ENCODE data around the gene SNX18. TPM values are rescaled to one million over a fixed set of nuclear protein-coding genes. Genes with fewer than 3 reads are reported as not detected.
A peak's percentile ranks its signal among the peaks of the same experiment; 100 is the strongest.

The SNX18 gene
- total RNA-seq, 1 donor from 2014 or later = 63.4 TPM

GRCh38 chr5:54525692-54526091 is 8.1 kb downstream of the SNX18 start:
- intact Hi-C loops (cut with micrococcal nuclease) = loop anchor here (2.0 kb wide), 1 partner anchor 15 kb away; no protein-coding TSS in a partner anchor
- ATAC-seq (ENCODE audit: low read depth) = no peak
- Mint-ChIP-seq H3K9me3 (no peaks in the 10 kb centered on the region), H3K27me3 (no peaks in the 10 kb centered on the region), H3K4me1 (peaks cover under 1% of the 10 kb centered on the region), H3K4me3 (peak overlapping the region; percentile 13), H3K36me3 (ENCODE audit: low read depth) (peaks cover 41% of the 10 kb centered on the region), H3K27ac (no peak overlapping the region)
- POLR2A ChIA-PET = no interaction called here
- no peak for TF ChIP-seq CTCF (IDR thresholded peaks at IDR 0.05)
- DNase-seq = no peak
- CTCF ChIA-PET = interaction anchor here (0.6 kb wide), 1 partner anchor 319 kb away, joined by 3 read pairs; no protein-coding TSS in a partner anchor

GRCh38 chr5:54526604-54527288 is 9.2 kb downstream of the SNX18 start:
- TF ChIP-seq CTCF (IDR thresholded peaks at IDR 0.05) = no peak
- CTCF ChIA-PET = no interaction called here
- no peak overlapping the region for H3K4me3 Mint-ChIP-seq
- no peak overlapping the region for H3K27ac Mint-ChIP-seq
- H3K27me3 Mint-ChIP-seq = no peaks in the 10 kb centered on the region
- H3K9me3 Mint-ChIP-seq = no peaks in the 10 kb centered on the region
- H3K36me3 Mint-ChIP-seq (ENCODE audit: low read depth) = peaks cover 45% of the 10 kb centered on the region
- peaks cover 11% of the 10 kb centered on the region for H3K4me1 Mint-ChIP-seq
- intact Hi-C loops (cut with micrococcal nuclease) = loop anchor here (2.0 kb wide), 1 partner anchor 14 kb away; no protein-coding TSS in a partner anchor
- no peak for DNase-seq
- POLR2A ChIA-PET = no interaction called here
- no peak for ATAC-seq (ENCODE audit: low read depth)

GRCh38 chr5:54528633-54529209 is 11.2 kb downstream of the SNX18 start:
- DNase-seq = no peak
- peaks cover 25% of the 10 kb centered on the region for H3K4me1 Mint-ChIP-seq

GRCh38 chr5:54529565-54529964 is 12.0 kb downstream of the SNX18 start:
- no peak for DNase-seq
- Mint-ChIP-seq H3K4me3 (no peak overlapping the region), H3K4me1 (peaks cover 34% of the 10 kb centered on the region), H3K27me3 (no peaks in the 10 kb centered on the region), H3K9me3 (no peaks in the 10 kb centered on the region), H3K36me3 (ENCODE audit: low read depth) (peaks cover 32% of the 10 kb centered on the region), H3K27ac (no peak overlapping the region)
- ChIA-PET CTCF (interaction anchor here (1.8 kb wide), 1 partner anchor 12 kb away, joined by 7 read pairs; the partner anchor contains the start of gene SNX18), POLR2A (interaction anchor here (0.6 to 1.7 kb wide), 2 partner anchors 299 to 330 kb away, joined by 3 read pairs; no protein-coding TSS in a partner anchor)
- TF ChIP-seq CTCF (IDR thresholded peaks at IDR 0.05) = no peak
- intact Hi-C loops (cut with micrococcal nuclease) = no loop called here
- ATAC-seq (ENCODE audit: low read depth) = no peak

More at GRCh38 chr5:54528633-54529209, 11.2 kb downstream of the SNX18 start:
- POLR2A ChIA-PET = interaction anchor here (0.7 to 1.7 kb wide), 2 partner anchors 300 to 346 kb away, joined by 3 read pairs; no protein-coding TSS in a partner anchor
- Mint-ChIP-seq H3K27ac (no peak overlapping the region), H3K27me3 (no peaks in the 10 kb centered on the region), H3K36me3 (ENCODE audit: low read depth) (peaks cover 33% of the 10 kb centered on the region), H3K4me3 (no peak overlapping the region), H3K9me3 (no peaks in the 10 kb centered on the region)
- intact Hi-C loops (cut with micrococcal nuclease) = no loop called here
- CTCF ChIA-PET = no interaction called here
- no peak for ATAC-seq (ENCODE audit: low read depth)
- no peak for TF ChIP-seq CTCF (IDR thresholded peaks at IDR 0.05)

- DNase-seq = no peak
- H3K27ac Mint-ChIP-seq = peak overlapping the region; percentile 68
- peaks cover 43% of the 10 kb centered on the region for H3K4me1 Mint-ChIP-seq
- H3K4me3 Mint-ChIP-seq = peak overlapping the region; percentile 1
- no peak for TF ChIP-seq CTCF (IDR thresholded peaks at IDR 0.05)
- CTCF ChIA-PET = no interaction called here
- peaks cover 34% of the 10 kb centered on the region for H3K36me3 Mint-ChIP-seq (ENCODE audit: low read depth)
- intact Hi-C loops (cut with micrococcal nuclease) = no loop called here
- POLR2A ChIA-PET = no interaction called here
- H3K27me3 Mint-ChIP-seq = no peaks in the 10 kb centered on the region
- ATAC-seq (ENCODE audit: low read depth) = no peak
- no peaks in the 10 kb centered on the region for H3K9me3 Mint-ChIP-seq
These were observed 14.0 kb downstream of the SNX18 start for GRCh38 chr5:54531546-54531945.
